ENCODE data around the gene C1orf87.

Gene C1orf87

GRCh38 chr1:60073605-60074278, at the start of gene C1orf87:
Gene C1orf87 (minus strand): TSS chr1:60073770. CDS start chr1:60072643, 1,127 bp downstream.
- peak; percentile 34 for DNase-seq

- peak; percentile 79 for DNase-seq
Observed at GRCh38 chr1:60118085-60118484, 44.5 kb upstream of the C1orf87 start.

- DNase-seq = no peak
Observed at GRCh38 chr1:60114745-60115318, 41.3 kb upstream of the C1orf87 start.

GRCh38 chr1:60113596-60113995, 40.0 kb upstream of the C1orf87 start:
- DNase-seq = no peak

- no peak for DNase-seq
Observed at GRCh38 chr1:60113028-60113427, 39.5 kb upstream of the C1orf87 start.

GRCh38 chr1:60111716-60112115, 38.1 kb upstream of the C1orf87 start:
- DNase-seq = no peak

GRCh38 chr1:60111118-60111517, 37.5 kb upstream of the C1orf87 start:
- no peak for DNase-seq

GRCh38 chr1:60108196-60108595, 34.6 kb upstream of the C1orf87 start:
- DNase-seq = no peak

GRCh38 chr1:60103186-60103585, 29.6 kb upstream of the C1orf87 start:
- no peak for DNase-seq

GRCh38 chr1:60102267-60103061, 28.9 kb upstream of the C1orf87 start:
- DNase-seq = no peak

- no peak for DNase-seq
Observed at GRCh38 chr1:60101516-60101915, 27.9 kb upstream of the C1orf87 start.

- DNase-seq = no peak
Observed at GRCh38 chr1:60091195-60091715, 17.7 kb upstream of the C1orf87 start.

- DNase-seq = peak; percentile 24
Observed at GRCh38 chr1:60090655-60091054, 17.1 kb upstream of the C1orf87 start.

- no peak for DNase-seq
Observed at GRCh38 chr1:60088620-60089155, 15.1 kb upstream of the C1orf87 start.

- no peak for DNase-seq
Observed at GRCh38 chr1:60087681-60088080, 14.1 kb upstream of the C1orf87 start.

GRCh38 chr1:60078182-60078581, 4.6 kb upstream of the C1orf87 start:
- no peak for DNase-seq

- DNase-seq = no peak
Observed at GRCh38 chr1:60071296-60071695, 2.3 kb downstream of the C1orf87 start.

GRCh38 chr1:60069691-60070090, 3.9 kb downstream of the C1orf87 start:
- no peak for DNase-seq

- no peak for DNase-seq
Observed at GRCh38 chr1:60068393-60069045, 5.1 kb downstream of the C1orf87 start.

- no peak for DNase-seq
Observed at GRCh38 chr1:60066001-60066400, 7.6 kb downstream of the C1orf87 start.

- no peak for DNase-seq
Observed at GRCh38 chr1:60065199-60065598, 8.4 kb downstream of the C1orf87 start.

- no peak for DNase-seq
Observed at GRCh38 chr1:60063561-60063960, 10.0 kb downstream of the C1orf87 start.

- no peak for DNase-seq
Observed at GRCh38 chr1:60059468-60059867, 14.1 kb downstream of the C1orf87 start.

Measured in right hindlimb (tissue), 1 donor.